Measurements from ENCODE around the gene VRK3.

The VRK3 gene

GRCh38 chr19:50024719-50025021 lies 502 bp downstream of the VRK3 start:
- Mint-ChIP-seq H3K4me1 (peaks cover 49% of the 10 kb centered on the region), H3K4me3 (peak overlapping the region; percentile 92), H3K36me3 (ENCODE audit: insufficient read depth) (peaks cover 26% of the 10 kb centered on the region), H3K27ac (ENCODE audit: low read depth) (peak overlapping the region; percentile 99), H3K27me3 (no peaks in the 10 kb centered on the region), H3K9me3 (no peaks in the 10 kb centered on the region)
- ATAC-seq (replicated peaks; ENCODE audit: extremely low read depth, poor library complexity, severe bottlenecking) (no peak), DNase-seq (ENCODE audit: low spot score in 2 of 2) (no peak)

- peaks cover 49% of the 10 kb centered on the region for H3K4me1 Mint-ChIP-seq
- ATAC-seq (replicated peaks; ENCODE audit: extremely low read depth, poor library complexity, severe bottlenecking) (no peak), DNase-seq (ENCODE audit: low spot score in 2 of 2) (no peak)
- no peaks in the 10 kb centered on the region for H3K27me3 Mint-ChIP-seq
- no peaks in the 10 kb centered on the region for H3K9me3 Mint-ChIP-seq
- no peak overlapping the region for H3K4me3 Mint-ChIP-seq
- peaks cover 36% of the 10 kb centered on the region for H3K36me3 Mint-ChIP-seq (ENCODE audit: insufficient read depth)
- H3K27ac Mint-ChIP-seq (ENCODE audit: low read depth) = peak overlapping the region; percentile 55
Observed at GRCh38 chr19:50022823-50023222, 2.3 kb downstream of the VRK3 start.

GRCh38 chr19:50020481-50020880 lies 4.7 kb downstream of the VRK3 start:
- no peak overlapping the region for H3K27ac Mint-ChIP-seq (ENCODE audit: low read depth)
- peaks cover 36% of the 10 kb centered on the region for H3K4me1 Mint-ChIP-seq

GRCh38 chr19:50016225-50016807 lies 8.9 kb downstream of the VRK3 start:
- ATAC-seq (replicated peaks; ENCODE audit: extremely low read depth, poor library complexity, severe bottlenecking) (no peak), DNase-seq (ENCODE audit: low spot score in 2 of 2) (no peak)
- Mint-ChIP-seq H3K36me3 (ENCODE audit: insufficient read depth) (peaks cover 58% of the 10 kb centered on the region), H3K27me3 (no peaks in the 10 kb centered on the region), H3K9me3 (no peaks in the 10 kb centered on the region), H3K27ac (ENCODE audit: low read depth) (no peak overlapping the region), H3K4me3 (no peak overlapping the region), H3K4me1 (peaks cover 29% of the 10 kb centered on the region)

More at GRCh38 chr19:50020481-50020880, 4.7 kb downstream of the VRK3 start:
- DNase-seq (ENCODE audit: low spot score in 2 of 2) (no peak), ATAC-seq (replicated peaks; ENCODE audit: extremely low read depth, poor library complexity, severe bottlenecking) (no peak)
- Mint-ChIP-seq H3K36me3 (ENCODE audit: insufficient read depth) (peaks cover 47% of the 10 kb centered on the region), H3K27me3 (no peaks in the 10 kb centered on the region), H3K4me3 (no peak overlapping the region), H3K9me3 (no peaks in the 10 kb centered on the region)

GRCh38 chr19:50008532-50008931 lies 16.6 kb downstream of the VRK3 start:
- Mint-ChIP-seq H3K27me3 (no peaks in the 10 kb centered on the region), H3K36me3 (ENCODE audit: insufficient read depth) (peaks cover 34% of the 10 kb centered on the region), H3K9me3 (no peaks in the 10 kb centered on the region), H3K4me3 (no peak overlapping the region), H3K27ac (ENCODE audit: low read depth) (no peak overlapping the region), H3K4me1 (peaks cover 21% of the 10 kb centered on the region)
- DNase-seq (ENCODE audit: low spot score in 2 of 2) (no peak), ATAC-seq (replicated peaks; ENCODE audit: extremely low read depth, poor library complexity, severe bottlenecking) (no peak)

- ATAC-seq (replicated peaks; ENCODE audit: extremely low read depth, poor library complexity, severe bottlenecking) = no peak
Observed at GRCh38 chr19:50007947-50008346, 17.2 kb downstream of the VRK3 start.

GRCh38 chr19:50007170-50007569 lies 18.0 kb downstream of the VRK3 start:
- Mint-ChIP-seq H3K27me3 (no peaks in the 10 kb centered on the region), H3K36me3 (ENCODE audit: insufficient read depth) (peaks cover 39% of the 10 kb centered on the region), H3K9me3 (no peaks in the 10 kb centered on the region), H3K4me1 (peaks cover 23% of the 10 kb centered on the region), H3K4me3 (no peak overlapping the region), H3K27ac (ENCODE audit: low read depth) (peak overlapping the region; percentile 40)
- no peak for DNase-seq (ENCODE audit: low spot score in 2 of 2)
- ATAC-seq (replicated peaks; ENCODE audit: extremely low read depth, poor library complexity, severe bottlenecking) = no peak

More at GRCh38 chr19:50007947-50008346, 17.2 kb downstream of the VRK3 start:
- Mint-ChIP-seq H3K4me1 (peaks cover 22% of the 10 kb centered on the region), H3K9me3 (no peaks in the 10 kb centered on the region), H3K27ac (ENCODE audit: low read depth) (peak overlapping the region; percentile 40), H3K27me3 (no peaks in the 10 kb centered on the region), H3K4me3 (no peak overlapping the region), H3K36me3 (ENCODE audit: insufficient read depth) (peaks cover 37% of the 10 kb centered on the region)
- DNase-seq (ENCODE audit: low spot score in 2 of 2) = no peak

- Mint-ChIP-seq H3K27me3 (no peaks in the 10 kb centered on the region), H3K27ac (ENCODE audit: low read depth) (no peak overlapping the region), H3K9me3 (no peaks in the 10 kb centered on the region), H3K4me3 (no peak overlapping the region), H3K4me1 (peaks cover 20% of the 10 kb centered on the region), H3K36me3 (ENCODE audit: insufficient read depth) (peaks cover 41% of the 10 kb centered on the region)
- DNase-seq (ENCODE audit: low spot score in 2 of 2) = no peak
- no peak for ATAC-seq (replicated peaks; ENCODE audit: extremely low read depth, poor library complexity, severe bottlenecking)
Observed at GRCh38 chr19:50005428-50005827, 19.7 kb downstream of the VRK3 start.

- DNase-seq (ENCODE audit: low spot score in 2 of 2) = no peak
- Mint-ChIP-seq H3K27me3 (no peaks in the 10 kb centered on the region), H3K9me3 (no peaks in the 10 kb centered on the region), H3K4me1 (peaks cover 20% of the 10 kb centered on the region), H3K27ac (ENCODE audit: low read depth) (peak overlapping the region; percentile 45), H3K36me3 (ENCODE audit: insufficient read depth) (peaks cover 47% of the 10 kb centered on the region), H3K4me3 (peak overlapping the region; percentile 47)
- no peak for ATAC-seq (replicated peaks; ENCODE audit: extremely low read depth, poor library complexity, severe bottlenecking)
Observed at GRCh38 chr19:50003810-50004419, 21.3 kb downstream of the VRK3 start.

GRCh38 chr19:50003254-50003788 lies 21.9 kb downstream of the VRK3 start:
- H3K27ac Mint-ChIP-seq (ENCODE audit: low read depth) = no peak overlapping the region

GRCh38 chr19:50002386-50002960 lies 22.7 kb downstream of the VRK3 start:
- no peaks in the 10 kb centered on the region for H3K27me3 Mint-ChIP-seq
- no peak overlapping the region for H3K4me3 Mint-ChIP-seq
- DNase-seq (ENCODE audit: low spot score in 2 of 2) = no peak
- H3K36me3 Mint-ChIP-seq (ENCODE audit: insufficient read depth) = peaks cover 53% of the 10 kb centered on the region
- no peak overlapping the region for H3K27ac Mint-ChIP-seq (ENCODE audit: low read depth)
- peaks cover 20% of the 10 kb centered on the region for H3K4me1 Mint-ChIP-seq
- ATAC-seq (replicated peaks; ENCODE audit: extremely low read depth, poor library complexity, severe bottlenecking) = no peak
- H3K9me3 Mint-ChIP-seq = no peaks in the 10 kb centered on the region

More at GRCh38 chr19:50003254-50003788, 21.9 kb downstream of the VRK3 start:
- Mint-ChIP-seq H3K27me3 (no peaks in the 10 kb centered on the region), H3K4me3 (no peak overlapping the region), H3K4me1 (peaks cover 20% of the 10 kb centered on the region), H3K9me3 (no peaks in the 10 kb centered on the region), H3K36me3 (ENCODE audit: insufficient read depth) (peaks cover 51% of the 10 kb centered on the region)
- ATAC-seq (replicated peaks; ENCODE audit: extremely low read depth, poor library complexity, severe bottlenecking) = no peak
- DNase-seq (ENCODE audit: low spot score in 2 of 2) = no peak

GRCh38 chr19:50001775-50002174 lies 23.4 kb downstream of the VRK3 start:
- H3K4me1 Mint-ChIP-seq = peaks cover 20% of the 10 kb centered on the region
- no peak overlapping the region for H3K4me3 Mint-ChIP-seq
- ATAC-seq (replicated peaks; ENCODE audit: extremely low read depth, poor library complexity, severe bottlenecking) (no peak), DNase-seq (ENCODE audit: low spot score in 2 of 2) (no peak)
- H3K9me3 Mint-ChIP-seq = no peaks in the 10 kb centered on the region
- H3K27me3 Mint-ChIP-seq = no peaks in the 10 kb centered on the region
- H3K36me3 Mint-ChIP-seq (ENCODE audit: insufficient read depth) = peaks cover 48% of the 10 kb centered on the region
- H3K27ac Mint-ChIP-seq (ENCODE audit: low read depth) = no peak overlapping the region
